ENCODE results near the gene ANKRD44. TPM values are rescaled to one million over a fixed set of nuclear protein-coding genes. Genes with fewer than 3 reads are reported as not detected.
A peak's percentile ranks its signal among the peaks of the same experiment; 100 is the strongest.
"Not testable (repeated sequence)": the region's sequence is repeated elsewhere in the genome, so short reads cannot be mapped to it uniquely, and the experiment has no call there.

Gene ANKRD44
- total and polyA plus RNA-seq, 2 experiments from 2014 or later, result 2.9 to 4.9 TPM

GRCh38 chr2:197348721-197349360, 38.3 kb upstream of the ANKRD44 start:
- Histone ChIP-seq H3K27me3 (replicated peaks; ENCODE audit: insufficient read depth) (no peaks in the 10 kb centered on the region), H3K4me1 (ENCODE audit: insufficient read depth) (no peaks in the 10 kb centered on the region), H3K9me3 (ENCODE audit: low read depth) (no peaks in the 10 kb centered on the region), H2AFZ (no peak overlapping the region), H3K27ac (no peak overlapping the region), H3K36me3 (ENCODE audit: low read depth) (no peaks in the 10 kb centered on the region), H3K4me2 (ENCODE audit: unreplicated experiment) (no peak overlapping the region), H4K20me1 (ENCODE audit: insufficient read depth) (no peaks in the 10 kb centered on the region), H3K79me2 (ENCODE audit: insufficient read depth) (no peaks in the 10 kb centered on the region), H3K9me2 (ENCODE audit: insufficient read depth) (no peaks in the 10 kb centered on the region), H3K9ac (no peak overlapping the region), H3F3A (ENCODE audit: insufficient read depth) (no peaks in the 10 kb centered on the region), H3K4me3 (no peak overlapping the region)
- DNase-seq, result no peak
- WGBS, 2 experiments (ENCODE audit: low coverage in 1 of 2, low lambda C conversion rate in 2 of 2, missing lambda C conversion rate in 2 of 2), result 40 to 44% methylated on average over 5 of the region's 5 CpGs
- in situ Hi-C loops (cut with MboI), result no loop called here
- no peak for TF ChIP-seq EZH2phosphoT487 (IDR thresholded peaks at IDR 0.05; ENCODE audit: insufficient read depth, low read depth)
- TF ChIP-seq EZH2 (IDR thresholded peaks at IDR 0.05; ENCODE audit: insufficient read depth, poor library complexity, severe bottlenecking), result no peak

- no peaks in the 10 kb centered on the region for H3K27me3 ChIP-seq (replicated peaks; ENCODE audit: insufficient read depth)
- H3K36me3 ChIP-seq (ENCODE audit: low read depth), result no peaks in the 10 kb centered on the region
- no peaks in the 10 kb centered on the region for H3F3A ChIP-seq (ENCODE audit: insufficient read depth)
- no peak overlapping the region for H3K9ac ChIP-seq
- no peak overlapping the region for H3K4me2 ChIP-seq (ENCODE audit: unreplicated experiment)
- 91 to 95% methylated on average over 5 of the region's 5 CpGs for WGBS, 2 experiments (ENCODE audit: low coverage in 1 of 2, low lambda C conversion rate in 2 of 2, missing lambda C conversion rate in 2 of 2)
- H3K4me3 ChIP-seq, result no peak overlapping the region
- H2AFZ ChIP-seq, result no peak overlapping the region
- H3K27ac ChIP-seq, result no peak overlapping the region
- in situ Hi-C loops (cut with MboI), result no loop called here
- H3K79me2 ChIP-seq (ENCODE audit: insufficient read depth), result no peaks in the 10 kb centered on the region
- no peaks in the 10 kb centered on the region for H4K20me1 ChIP-seq (ENCODE audit: insufficient read depth)
- TF ChIP-seq EZH2 (IDR thresholded peaks at IDR 0.05; ENCODE audit: insufficient read depth, poor library complexity, severe bottlenecking) (no peak), EZH2phosphoT487 (IDR thresholded peaks at IDR 0.05; ENCODE audit: insufficient read depth, low read depth) (no peak)
- no peaks in the 10 kb centered on the region for H3K9me2 ChIP-seq (ENCODE audit: insufficient read depth)
- DNase-seq, result peak; percentile 16
- no peaks in the 10 kb centered on the region for H3K9me3 ChIP-seq (ENCODE audit: low read depth)
- no peaks in the 10 kb centered on the region for H3K4me1 ChIP-seq (ENCODE audit: insufficient read depth)
These were observed 35.3 kb upstream of the ANKRD44 start for GRCh38 chr2:197345846-197346370.

- H3F3A ChIP-seq (ENCODE audit: insufficient read depth); H3K4me2 ChIP-seq (ENCODE audit: unreplicated experiment); H3K4me3 ChIP-seq; DNase-seq; H3K79me2 ChIP-seq (ENCODE audit: insufficient read depth); H3K9me2 ChIP-seq (ENCODE audit: insufficient read depth); H4K20me1 ChIP-seq (ENCODE audit: insufficient read depth); in situ Hi-C loops (cut with MboI); H3K9ac ChIP-seq; H3K4me1 ChIP-seq (ENCODE audit: insufficient read depth); H2AFZ ChIP-seq; H3K9me3 ChIP-seq (ENCODE audit: low read depth); H3K27me3 ChIP-seq (replicated peaks; ENCODE audit: insufficient read depth); H3K36me3 ChIP-seq (ENCODE audit: low read depth); H3K27ac ChIP-seq: not testable (repeated sequence)
- 80 to 81% methylated on average over 5 of the region's 5 CpGs for WGBS, 2 experiments (ENCODE audit: low coverage in 1 of 2, low lambda C conversion rate in 2 of 2, missing lambda C conversion rate in 2 of 2)
These were observed 33.4 kb upstream of the ANKRD44 start for GRCh38 chr2:197343968-197344367.

- no peak overlapping the region for H3K4me3 ChIP-seq
- H3K9me2 ChIP-seq (ENCODE audit: insufficient read depth), result no peaks in the 10 kb centered on the region
- in situ Hi-C loops (cut with MboI), result no loop called here
- no peaks in the 10 kb centered on the region for H3K9me3 ChIP-seq (ENCODE audit: low read depth)
- H3K36me3 ChIP-seq (ENCODE audit: low read depth), result no peaks in the 10 kb centered on the region
- H4K20me1 ChIP-seq (ENCODE audit: insufficient read depth), result no peaks in the 10 kb centered on the region
- no peaks in the 10 kb centered on the region for H3F3A ChIP-seq (ENCODE audit: insufficient read depth)
- no peaks in the 10 kb centered on the region for H3K27me3 ChIP-seq (replicated peaks; ENCODE audit: insufficient read depth)
- no peak overlapping the region for H3K4me2 ChIP-seq (ENCODE audit: unreplicated experiment)
- no peak for TF ChIP-seq EZH2phosphoT487 (IDR thresholded peaks at IDR 0.05; ENCODE audit: insufficient read depth, low read depth)
- no peak overlapping the region for H2AFZ ChIP-seq
- no peaks in the 10 kb centered on the region for H3K79me2 ChIP-seq (ENCODE audit: insufficient read depth)
- 81 to 90% methylated on average over 5 of the region's 5 CpGs for WGBS, 2 experiments (ENCODE audit: low coverage in 1 of 2, low lambda C conversion rate in 2 of 2, missing lambda C conversion rate in 2 of 2)
- no peaks in the 10 kb centered on the region for H3K4me1 ChIP-seq (ENCODE audit: insufficient read depth)
- no peak for DNase-seq
- H3K9ac ChIP-seq, result no peak overlapping the region
- H3K27ac ChIP-seq, result no peak overlapping the region
These were observed 30.0 kb upstream of the ANKRD44 start for GRCh38 chr2:197340591-197340990.
